ACC112 (cell line): Measurements from ENCODE around the gene PKNOX1.
"Not testable (repeated sequence)": the region's sequence is repeated elsewhere in the genome, so short reads cannot be mapped to it uniquely, and the experiment has no call there.

Source experiments
- H2AFZ ChIP-seq: fragments of 200-600 bp; sonication (generic); one replicate; pipeline ENCODE4 v1.6.0; 2017; ENCODE audit warnings: antibody characterized with exemption, low read length; ENCODE audit not compliant: unreplicated experiment
- H3K27ac ChIP-seq: fragments of 200-600 bp; sonication (generic); 2 replicates; pipeline ENCODE4 v1.5.1; 2014; ENCODE audit warnings: low read depth, mild to moderate bottlenecking, antibody characterized with exemption, low read length, moderate library complexity
- H3K27me3 ChIP-seq: fragments of 200-600 bp; sonication (generic); 2 replicates; pipeline ENCODE4 v1.6.1; 2014; ENCODE audit warnings: mild to moderate bottlenecking, antibody characterized with exemption, low read length, moderate library complexity, mixed read lengths; ENCODE audit not compliant: insufficient read depth
- H3K36me3 ChIP-seq: fragments of 200-600 bp; sonication (generic); 2 replicates; pipeline ENCODE4 v1.6.1; 2016; ENCODE audit warnings: mild to moderate bottlenecking, antibody characterized with exemption, low read length, moderate library complexity, mixed read lengths; ENCODE audit not compliant: insufficient read depth
- H3K4me1 ChIP-seq: fragments of 200-600 bp; sonication (generic); one replicate; pipeline ENCODE4 v1.6.1; 2016; ENCODE audit warnings: low read length, mixed read lengths; ENCODE audit not compliant: insufficient read depth, unreplicated experiment, control insufficient read depth
- H3K4me3 ChIP-seq: fragments of 200-600 bp; sonication (generic); 2 replicates; pipeline ENCODE4 v1.5.1; 2014; ENCODE audit warnings: mild to moderate bottlenecking, low read depth, low read length
- H3K79me2 ChIP-seq: fragments of 200-600 bp; sonication (generic); one replicate; pipeline ENCODE4 v1.6.0; 2016; ENCODE audit warnings: low read length; ENCODE audit not compliant: control insufficient read depth, unreplicated experiment, insufficient read depth

Gene PKNOX1

DNA sequence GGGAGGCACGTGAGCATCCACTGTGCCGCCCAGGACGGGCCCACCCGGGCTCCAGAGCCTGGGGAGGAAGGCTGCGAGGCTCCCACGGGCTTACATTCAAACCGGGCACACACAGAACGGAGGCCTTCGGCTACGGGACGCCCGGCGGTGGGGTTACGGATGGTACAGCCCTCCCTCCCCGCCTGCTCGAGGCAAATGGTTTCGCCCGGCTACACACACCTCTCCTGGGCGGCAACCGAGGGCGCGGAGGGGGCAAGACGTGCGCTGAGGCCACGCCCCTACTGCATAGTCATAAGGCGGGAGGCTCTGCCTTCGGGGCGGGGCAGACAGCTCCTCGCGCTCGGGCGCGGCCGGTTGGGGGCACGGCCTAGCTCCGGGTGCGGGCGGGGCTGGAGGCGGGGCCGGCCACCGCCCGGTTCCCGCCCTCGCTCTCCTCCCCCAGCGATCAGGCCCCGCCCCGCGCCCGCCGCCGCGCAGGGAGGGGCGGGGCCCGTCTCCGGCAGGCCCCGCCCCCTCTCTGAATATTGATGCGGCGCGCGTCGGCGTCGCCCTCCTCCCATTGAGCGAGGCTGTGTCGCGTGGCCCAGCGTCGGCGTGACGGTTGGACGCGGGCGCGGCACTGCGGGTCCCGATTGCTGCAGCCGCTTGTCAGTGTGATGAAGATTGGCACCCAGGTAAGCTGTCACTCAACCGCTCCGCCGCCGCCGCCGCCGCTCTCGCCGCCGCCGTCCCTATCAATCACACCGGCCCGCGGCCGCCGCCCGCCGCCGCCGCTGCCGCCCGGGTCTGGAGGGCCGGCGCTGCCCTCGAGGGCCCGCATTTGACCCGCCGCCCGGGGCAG, at the start of gene PKNOX1:
TSS of gene PKNOX1 (plus strand) at position 572 of the 841 bp plus-strand sequence. CDS start 29,820 bp downstream, outside the sequence.
- H3K79me2 ChIP-seq, result peaks cover 36% of the 10 kb centered on the region
- H3K27ac ChIP-seq, result peak within 1 kb of the TSS; percentile 81
- H3K4me1 ChIP-seq, result peaks cover 14% of the 10 kb centered on the region
- H3K4me3 ChIP-seq, result peak within 1 kb of the TSS; percentile 97
- H3K27me3 ChIP-seq, result no peaks in the 10 kb centered on the region
- H2AFZ ChIP-seq, result peak within 1 kb of the TSS; percentile 92
- H3K36me3 ChIP-seq, result peaks cover 14% of the 10 kb centered on the region; the same call in 1 of the 2 replicates

GRCh38 chr21:42925114-42925926, 49.0 kb upstream of the PKNOX1 start, which contains the start of gene ERVH48-1:
Gene ERVH48-1 (minus strand): TSS chr21:42925630. CDS start chr21:42919006, 6,624 bp downstream.
- Histone ChIP-seq H2AFZ (no peak within 1 kb of the TSS), H3K4me3 (no peak within 1 kb of the TSS), H3K79me2 (no peaks in the 10 kb centered on the region), H3K27me3 (no peaks in the 10 kb centered on the region), H3K27ac (no peak within 1 kb of the TSS), H3K36me3 (no peaks in the 10 kb centered on the region), H3K4me1 (peaks cover 10% of the 10 kb centered on the region)

DNA sequence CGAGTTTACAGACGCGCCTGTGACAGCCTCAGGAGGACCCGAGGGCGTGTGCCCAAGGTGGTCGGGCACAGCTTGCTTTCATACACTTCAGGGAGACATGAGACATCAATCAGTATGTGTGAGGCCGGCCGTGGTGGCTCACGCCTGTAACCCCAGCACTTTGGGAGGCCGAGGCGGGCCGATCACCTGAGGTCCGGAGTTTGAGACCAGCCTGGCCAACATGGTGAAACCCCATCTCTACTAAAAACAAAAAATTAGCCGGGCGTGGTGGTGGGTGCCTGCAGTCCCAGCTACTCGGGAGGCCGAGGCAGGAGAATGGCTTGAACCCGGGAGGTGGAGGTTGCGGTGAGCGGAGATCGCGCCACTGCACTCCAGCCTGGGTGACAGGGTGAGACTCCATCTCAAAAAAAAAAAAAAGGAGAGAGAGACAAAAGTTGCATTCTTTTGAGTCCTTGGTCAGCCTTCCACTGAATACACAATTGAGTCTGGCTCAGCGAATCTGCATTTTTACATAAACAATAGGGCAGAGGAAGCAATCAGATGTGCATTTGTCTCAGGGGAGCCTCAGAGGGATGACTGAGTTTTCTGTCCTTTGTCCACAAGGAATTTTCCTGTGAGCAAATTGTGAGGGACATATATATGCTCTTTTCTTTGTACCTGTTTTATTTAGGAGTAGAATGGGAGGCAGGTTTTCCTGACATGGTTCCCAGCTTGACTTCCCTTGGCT, 46.7 kb upstream of the PKNOX1 start:
- H3K4me1 ChIP-seq, result peaks cover 10% of the 10 kb centered on the region
- H3K4me3 ChIP-seq, H3K36me3 ChIP-seq, H3K27me3 ChIP-seq, H3K27ac ChIP-seq, H2AFZ ChIP-seq, H3K79me2 ChIP-seq: not testable (repeated sequence)

GRCh38 chr21:42929969-42930368, 44.4 kb upstream of the PKNOX1 start:
- Histone ChIP-seq H2AFZ (no peak overlapping the region), H3K36me3 (no peaks in the 10 kb centered on the region), H3K27me3 (no peaks in the 10 kb centered on the region), H3K4me3 (no peak overlapping the region), H3K4me1 (no peaks in the 10 kb centered on the region), H3K79me2 (no peaks in the 10 kb centered on the region), H3K27ac (no peak overlapping the region)

GRCh38 chr21:42931560-42932235, 42.7 kb upstream of the PKNOX1 start:
- Histone ChIP-seq H3K4me1 (no peaks in the 10 kb centered on the region), H3K36me3 (no peaks in the 10 kb centered on the region), H3K79me2 (no peaks in the 10 kb centered on the region), H3K27ac (no peak overlapping the region), H2AFZ (no peak overlapping the region), H3K27me3 (no peaks in the 10 kb centered on the region), H3K4me3 (no peak overlapping the region)

- H3K4me1 ChIP-seq, H3K36me3 ChIP-seq, H2AFZ ChIP-seq, H3K27me3 ChIP-seq, H3K4me3 ChIP-seq, H3K79me2 ChIP-seq, H3K27ac ChIP-seq: not testable (repeated sequence)
Observed at GRCh38 chr21:42932378-42933136, 41.8 kb upstream of the PKNOX1 start.

- not testable (repeated sequence) for H3K27me3 ChIP-seq, H3K27ac ChIP-seq
Observed at GRCh38 chr21:42933137-42933970, 41.0 kb upstream of the PKNOX1 start.

GRCh38 chr21:42933973-42934372, 40.4 kb upstream of the PKNOX1 start:
- H3K27me3 ChIP-seq, H3K27ac ChIP-seq, H2AFZ ChIP-seq, H3K4me3 ChIP-seq, H3K79me2 ChIP-seq, H3K4me1 ChIP-seq, H3K36me3 ChIP-seq: not testable (repeated sequence)

More at GRCh38 chr21:42933137-42933970, 41.0 kb upstream of the PKNOX1 start:
- not testable (repeated sequence) for H3K36me3 ChIP-seq, H3K79me2 ChIP-seq, H3K4me3 ChIP-seq, H3K4me1 ChIP-seq
- peak overlapping the region; percentile 14 for H2AFZ ChIP-seq

GRCh38 chr21:42936360-42936759, 38.0 kb upstream of the PKNOX1 start:
- not testable (repeated sequence) for H3K36me3 ChIP-seq, H3K79me2 ChIP-seq

More at GRCh38 chr21:42936360-42936759, 38.0 kb upstream of the PKNOX1 start:
- H3K27me3 ChIP-seq, H3K4me1 ChIP-seq, H2AFZ ChIP-seq, H3K4me3 ChIP-seq, H3K27ac ChIP-seq: not testable (repeated sequence)
